ENCODE measurements around the gene ODC1.

Gene ODC1

DNA sequence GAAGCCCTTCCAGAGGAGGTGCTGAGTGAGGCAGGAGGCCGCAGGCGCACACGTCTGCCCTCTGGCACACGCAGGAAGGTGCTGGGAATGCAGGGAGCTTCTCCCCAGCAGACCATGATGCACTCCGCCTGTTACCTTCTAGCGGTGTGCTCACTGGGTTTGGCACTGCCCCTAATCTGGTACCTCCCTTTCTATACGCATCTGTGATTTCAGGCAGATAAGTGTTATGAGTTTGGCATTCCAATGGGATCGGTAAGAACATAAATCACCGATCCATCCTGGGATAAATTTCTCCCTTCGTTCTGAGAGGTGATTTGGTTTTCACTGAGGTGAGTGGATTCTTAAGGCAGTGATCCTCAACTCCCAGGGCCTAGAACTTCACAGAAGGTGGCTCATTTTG lies 34.6 kb downstream of the ODC1 start:
- no peak for DNase-seq

DNA sequence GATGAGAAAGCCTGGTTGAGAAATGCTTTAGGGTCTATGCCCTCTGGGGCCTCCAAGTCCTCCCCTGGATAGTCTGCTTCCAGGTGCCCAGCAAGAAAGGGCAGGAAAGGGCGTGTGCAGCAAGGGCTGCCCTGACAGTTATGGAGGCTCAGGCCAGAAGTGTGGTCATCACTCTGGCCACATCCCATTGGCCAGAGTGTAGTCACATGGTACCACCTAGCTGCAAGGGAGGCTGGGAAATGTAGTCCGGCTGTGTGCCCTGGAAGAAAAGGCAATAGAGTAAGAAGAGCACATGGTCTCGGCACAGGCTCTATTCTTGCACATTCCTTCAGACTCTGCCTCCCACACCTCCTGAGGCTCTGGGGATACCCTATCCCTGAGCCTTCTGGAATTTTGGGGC lies 35.7 kb downstream of the ODC1 start:
- DNase-seq: no peak

DNA sequence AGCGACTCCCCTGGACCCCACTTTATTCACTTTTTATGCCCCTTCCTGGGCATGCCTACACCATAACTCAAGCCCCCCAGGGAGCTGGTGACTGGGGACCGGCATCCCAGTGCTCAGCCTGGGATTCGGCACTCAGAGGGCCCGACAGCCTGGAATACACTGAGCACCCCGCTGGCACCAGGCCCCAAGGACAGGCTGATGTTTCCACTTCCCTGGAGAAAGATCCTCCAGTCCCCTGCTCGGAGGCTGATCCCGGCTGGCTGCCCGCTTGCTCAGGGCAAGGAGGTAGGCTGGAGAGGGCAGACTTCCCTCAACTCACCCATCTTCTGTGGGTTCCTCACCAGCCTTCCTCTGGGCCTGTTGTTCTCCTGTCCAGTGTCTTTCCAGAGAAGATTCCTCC lies 36.6 kb downstream of the ODC1 start:
- no peak for DNase-seq

DNA sequence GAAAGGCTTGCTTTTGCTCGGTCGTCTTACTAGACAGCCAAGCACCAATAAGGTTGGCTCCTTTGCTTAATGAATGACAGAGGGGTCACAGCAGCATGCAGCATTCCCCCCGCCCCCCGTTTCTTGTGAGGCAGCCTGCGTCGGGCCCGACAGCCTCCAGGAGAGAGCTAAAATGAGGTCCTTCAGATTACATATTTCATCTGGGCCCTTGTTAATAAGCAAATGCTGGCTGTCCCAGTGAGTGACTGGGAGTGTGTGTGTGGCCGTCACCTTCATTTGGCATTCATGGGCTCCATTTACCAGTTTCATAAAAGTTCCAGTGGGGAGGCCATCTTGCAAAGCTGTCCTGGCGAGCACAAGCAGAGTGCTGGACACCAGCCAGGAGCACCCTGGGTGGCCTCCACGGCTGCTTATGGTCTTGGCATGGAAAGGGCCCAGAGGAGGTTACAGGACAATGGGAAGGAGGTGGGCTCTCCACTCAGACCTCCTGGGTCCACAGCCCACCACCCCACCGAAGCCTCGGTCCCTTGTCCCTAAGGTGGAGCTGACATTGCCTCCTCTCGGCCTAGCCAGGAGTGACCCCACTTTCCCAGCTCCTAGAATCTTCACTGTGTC lies 37.2 kb downstream of the ODC1 start:
- DNase-seq: no peak

DNA sequence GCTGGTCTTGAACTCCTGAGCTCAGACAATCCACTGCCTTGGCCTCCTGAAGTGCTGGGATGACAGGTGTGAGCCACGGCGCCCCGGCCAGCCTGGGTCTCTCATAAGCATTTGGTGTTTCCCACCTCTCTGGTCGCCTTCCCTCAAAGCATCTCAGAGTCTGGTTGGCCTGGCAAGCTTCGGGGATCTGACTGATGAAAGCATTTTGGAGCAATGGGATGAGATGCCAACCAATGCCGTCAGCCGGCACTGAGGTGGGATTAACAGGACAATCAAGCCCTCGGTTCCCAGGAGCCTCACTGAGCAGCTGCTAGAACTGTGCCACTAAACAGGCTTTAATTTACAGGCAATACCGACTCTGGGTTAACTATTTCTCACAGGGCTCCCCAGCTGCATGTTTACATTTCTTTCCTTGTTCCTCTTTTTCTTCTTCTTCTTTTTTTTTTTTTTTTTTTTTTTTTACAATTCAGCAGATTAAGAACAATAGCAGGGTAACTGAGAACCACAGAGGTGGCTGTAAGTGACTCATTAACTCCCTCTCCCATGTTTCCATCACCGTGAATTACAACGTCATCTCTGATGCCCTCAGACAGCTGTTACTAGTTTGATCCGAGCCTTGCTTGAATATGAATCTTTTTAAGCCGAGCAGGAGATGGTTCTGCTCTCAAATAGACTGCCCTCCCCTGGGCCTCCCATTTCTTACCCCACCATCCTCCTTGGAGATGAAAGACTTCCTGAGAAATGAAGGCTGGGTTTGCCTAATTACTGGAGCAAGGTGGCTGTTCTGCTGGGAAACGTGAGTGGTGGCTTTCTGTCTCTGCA lies 37.9 kb downstream of the ODC1 start:
- DNase-seq: no peak

DNA sequence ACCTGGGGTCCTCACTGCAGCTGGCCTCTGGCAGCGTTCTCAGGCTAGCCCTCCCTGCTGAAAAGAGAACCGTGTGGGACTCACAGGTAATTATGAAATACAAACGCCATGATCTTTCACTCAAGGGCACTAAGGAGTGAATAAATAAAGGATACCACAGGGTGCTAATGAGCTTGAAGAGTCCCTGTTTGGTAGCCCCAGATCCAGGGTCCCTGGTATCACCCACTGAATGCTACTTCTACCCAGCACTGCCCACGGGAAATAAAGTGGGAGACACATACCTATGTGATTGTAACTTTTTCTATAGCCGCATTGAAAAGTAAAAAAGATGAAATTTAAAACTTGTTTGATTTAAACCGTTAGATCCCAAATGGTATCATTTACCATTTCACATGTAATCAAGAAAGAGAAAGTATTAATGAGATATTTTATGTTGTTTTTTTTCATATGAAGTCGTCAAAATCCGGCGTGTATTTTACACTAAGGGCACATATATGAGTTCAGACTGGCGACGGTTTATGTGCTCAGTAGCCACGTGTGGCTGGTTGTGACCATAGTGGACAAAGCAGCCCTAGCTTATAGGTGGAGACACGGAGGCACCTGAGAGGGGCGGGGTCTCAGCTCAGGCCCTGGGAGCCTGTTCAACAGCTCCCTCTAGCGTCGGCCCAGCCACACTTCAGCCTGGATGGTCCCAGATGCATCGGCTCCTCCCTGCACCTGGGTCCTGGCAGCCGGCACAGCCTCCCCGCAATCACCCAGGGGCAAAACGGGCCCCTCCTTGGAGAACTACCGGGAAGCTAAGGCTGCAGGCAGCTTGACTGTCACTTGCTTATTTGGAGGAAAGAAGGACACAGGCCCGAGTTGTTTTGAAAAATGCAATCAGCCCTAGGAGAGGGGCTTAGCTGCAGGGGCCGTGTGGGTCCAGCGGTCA lies 39.2 kb downstream of the ODC1 start:
- peak; percentile 81 for DNase-seq

DNA sequence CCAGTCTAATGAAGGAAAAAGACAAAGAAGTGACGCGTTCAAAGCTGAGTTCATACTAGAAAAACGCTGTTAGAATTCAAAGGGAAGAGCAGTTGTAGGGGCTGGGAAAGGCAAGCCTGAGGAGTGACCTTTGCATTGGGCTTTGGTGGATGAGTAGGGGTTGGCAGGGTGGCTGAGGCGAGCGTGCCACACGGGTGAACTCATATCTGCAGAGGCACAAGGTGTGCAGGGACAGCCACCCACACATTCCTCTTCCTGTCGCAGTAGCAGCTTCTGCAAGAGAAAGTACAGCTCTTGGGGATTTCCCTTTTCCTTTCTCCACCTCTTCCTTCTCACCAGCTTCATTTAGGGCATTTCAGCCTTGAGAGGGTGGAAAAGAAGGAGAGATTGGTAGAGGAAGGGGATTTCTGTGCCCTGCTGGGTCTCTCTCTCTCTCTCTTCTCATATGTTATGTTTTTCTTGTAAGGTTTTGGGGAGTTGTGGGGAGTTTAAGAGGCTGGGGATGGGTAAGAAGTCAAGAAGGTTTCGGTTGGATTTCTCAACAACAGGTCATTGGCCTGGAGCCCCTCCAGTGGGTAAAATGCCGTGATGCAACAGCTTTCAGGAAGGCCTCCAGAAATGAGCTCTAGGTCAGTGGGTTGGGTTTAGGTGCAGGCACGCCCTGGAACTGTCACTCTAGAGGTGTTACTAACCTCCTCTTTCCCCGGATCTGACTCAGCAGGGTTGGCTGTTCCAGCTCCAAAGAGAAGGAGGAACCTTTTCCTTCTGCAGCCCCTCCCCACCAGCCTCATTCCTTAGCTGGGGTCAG lies 40.1 kb downstream of the ODC1 start:
- peak; percentile 60 for DNase-seq

DNA sequence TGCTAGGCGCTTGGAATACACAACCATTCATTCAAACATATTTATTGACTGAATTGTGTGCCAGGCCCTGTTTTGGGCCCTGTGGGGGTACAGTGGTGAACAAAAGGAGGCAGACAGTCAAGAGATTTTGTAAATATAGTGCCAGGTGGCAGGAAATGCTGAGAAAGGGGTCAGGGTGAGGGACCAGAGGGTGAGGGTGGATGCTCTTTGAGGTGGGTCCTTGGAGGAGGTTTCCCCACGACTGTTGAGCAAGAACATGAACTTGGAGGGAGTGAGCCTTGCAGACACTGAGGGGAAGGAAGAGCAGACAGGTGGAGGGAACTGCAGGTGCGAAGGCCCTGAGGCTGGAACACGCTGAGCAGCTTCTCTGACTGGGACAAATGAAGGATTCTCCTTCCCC lies 40.7 kb downstream of the ODC1 start:
- no peak for DNase-seq

DNA sequence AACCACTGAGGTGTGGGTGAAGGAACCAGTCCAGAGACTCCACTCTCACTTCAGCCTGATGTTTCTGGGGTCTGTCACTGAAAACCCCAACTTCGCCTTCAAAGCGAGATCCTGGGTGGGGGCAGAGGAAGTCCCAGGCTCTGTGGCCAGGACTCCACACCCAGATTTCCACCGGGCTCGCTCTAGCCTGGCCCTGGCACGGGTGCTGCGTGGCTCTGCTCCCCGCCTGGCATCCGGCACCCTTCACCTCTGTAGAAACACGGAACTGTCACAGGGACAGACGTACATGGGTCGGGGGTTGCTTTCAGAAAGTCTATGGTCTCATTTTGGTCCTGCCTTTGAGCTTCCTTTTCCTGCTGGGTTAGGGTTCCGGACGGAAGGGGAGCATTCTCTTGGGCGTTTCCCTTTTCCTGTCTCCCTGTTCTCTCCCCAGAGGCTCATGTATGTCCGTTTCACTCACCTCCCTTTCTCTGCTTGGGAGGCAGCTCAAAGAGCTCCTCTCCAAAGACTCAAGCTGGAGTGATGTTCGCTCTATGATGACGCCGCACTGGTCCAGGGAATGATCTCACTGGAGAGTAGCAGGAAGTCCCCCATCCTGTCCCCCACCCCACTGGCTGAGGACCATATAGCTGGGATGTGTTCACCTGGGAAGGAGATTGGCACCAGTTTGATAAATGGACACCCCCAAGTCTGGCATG lies 41.5 kb downstream of the ODC1 start:
- DNase-seq: no peak

DNA sequence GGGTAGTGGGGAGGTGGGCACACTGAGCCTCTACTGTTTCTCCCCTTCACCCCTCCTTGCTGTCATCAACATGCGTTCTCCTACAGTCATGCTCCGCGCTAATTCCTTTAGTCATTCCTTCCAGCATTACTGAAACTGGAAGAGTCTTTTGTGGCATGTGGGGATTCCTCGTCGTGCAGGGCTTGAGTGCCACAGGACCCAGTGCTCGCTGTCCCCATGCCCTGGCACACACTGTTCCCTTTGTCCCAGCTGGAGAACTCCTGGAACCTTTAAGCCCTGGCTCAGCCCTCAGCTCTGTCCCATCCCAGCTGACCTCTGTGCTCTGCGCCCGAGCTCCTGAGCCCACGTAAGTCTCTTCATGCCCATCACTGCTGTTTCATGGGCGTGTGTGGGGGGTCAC lies 42.1 kb downstream of the ODC1 start:
- DNase-seq: no peak

DNA sequence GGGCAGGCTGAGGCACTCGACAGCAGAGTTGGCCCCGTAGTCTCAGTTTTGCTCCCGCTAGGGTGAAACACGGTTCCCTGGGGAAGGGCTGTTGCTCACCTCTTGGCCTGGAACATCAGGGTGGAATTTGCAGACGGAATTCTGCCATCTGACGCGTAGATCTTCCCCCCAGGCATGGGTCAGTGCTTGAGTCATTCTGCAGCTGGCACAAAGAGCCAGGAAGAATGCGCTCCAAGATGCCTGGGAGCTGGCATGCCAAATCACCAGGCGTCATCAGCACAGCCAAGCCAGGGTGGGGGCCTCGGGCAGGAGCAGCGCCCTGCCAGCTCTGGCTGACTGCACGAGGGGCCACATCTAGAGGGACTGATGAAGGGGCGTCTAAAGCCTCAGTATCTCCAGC lies 42.7 kb downstream of the ODC1 start:
- DNase-seq: no peak

DNA sequence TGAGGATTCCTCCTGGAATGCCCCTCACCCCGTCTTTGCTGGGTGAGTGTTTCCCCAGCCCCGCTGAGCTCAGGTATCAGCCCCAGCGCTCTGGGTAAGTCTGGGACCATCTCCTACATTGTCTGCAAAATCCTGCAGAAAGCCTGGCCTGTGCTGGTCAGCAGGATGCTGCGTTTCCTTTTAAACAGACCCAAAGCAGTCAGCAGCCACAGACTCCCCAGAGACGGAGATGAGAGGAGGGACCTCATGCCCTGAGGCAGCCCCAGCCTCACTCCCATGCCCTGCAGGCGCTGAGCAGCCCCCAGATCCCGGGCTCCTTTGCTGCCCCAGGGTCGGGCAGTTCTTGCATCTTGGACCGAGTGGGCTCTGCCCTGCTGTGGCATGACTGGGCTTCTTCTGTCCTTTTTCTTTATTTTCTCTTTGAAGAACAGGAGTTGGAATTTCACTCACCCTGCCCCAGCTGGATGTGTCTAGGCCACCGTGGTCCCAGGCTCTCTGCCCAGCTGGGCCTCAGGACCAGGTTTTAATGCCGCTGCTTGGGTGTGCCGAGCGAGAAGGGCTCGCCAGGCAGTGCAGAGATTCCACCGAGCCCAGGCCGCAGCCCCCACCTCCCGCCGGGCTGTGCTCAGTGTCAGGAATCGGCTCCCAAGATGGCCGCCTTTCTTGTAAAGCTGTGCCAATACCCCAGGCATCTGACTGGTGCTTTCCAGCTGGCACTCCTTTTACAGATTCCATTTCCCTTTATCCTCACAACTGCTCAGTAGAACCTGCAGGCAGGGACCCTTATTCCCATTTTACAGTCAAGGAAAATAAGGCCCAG lies 43.6 kb downstream of the ODC1 start:
- no peak for DNase-seq

DNA sequence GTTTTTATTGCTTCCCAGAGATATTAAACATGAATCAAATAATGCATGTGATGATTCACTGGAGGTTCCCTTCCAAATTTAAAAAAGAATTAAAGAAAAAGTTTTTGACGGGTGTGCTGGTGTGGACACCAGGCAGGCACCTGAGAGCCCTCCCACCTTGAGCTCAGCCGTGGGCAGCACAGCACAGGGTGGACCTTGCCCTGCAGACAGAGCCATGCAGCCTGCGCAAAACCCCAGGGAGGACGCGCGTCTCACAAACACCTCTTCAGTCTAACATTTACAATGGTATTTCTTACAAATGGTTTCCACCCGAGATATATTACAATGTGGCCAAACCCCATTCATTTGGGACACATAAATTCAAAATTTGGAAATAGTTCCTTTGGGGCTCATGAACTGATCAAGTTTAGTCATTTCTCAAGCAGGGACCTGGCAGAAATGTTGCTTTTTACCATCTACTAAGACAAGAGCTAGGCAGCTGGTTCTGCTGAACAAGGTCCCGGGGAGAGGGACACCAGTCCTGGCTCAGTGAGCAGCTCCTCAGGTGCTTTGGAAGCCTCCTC lies 45.4 kb downstream of the ODC1 start:
- no peak for DNase-seq

DNA sequence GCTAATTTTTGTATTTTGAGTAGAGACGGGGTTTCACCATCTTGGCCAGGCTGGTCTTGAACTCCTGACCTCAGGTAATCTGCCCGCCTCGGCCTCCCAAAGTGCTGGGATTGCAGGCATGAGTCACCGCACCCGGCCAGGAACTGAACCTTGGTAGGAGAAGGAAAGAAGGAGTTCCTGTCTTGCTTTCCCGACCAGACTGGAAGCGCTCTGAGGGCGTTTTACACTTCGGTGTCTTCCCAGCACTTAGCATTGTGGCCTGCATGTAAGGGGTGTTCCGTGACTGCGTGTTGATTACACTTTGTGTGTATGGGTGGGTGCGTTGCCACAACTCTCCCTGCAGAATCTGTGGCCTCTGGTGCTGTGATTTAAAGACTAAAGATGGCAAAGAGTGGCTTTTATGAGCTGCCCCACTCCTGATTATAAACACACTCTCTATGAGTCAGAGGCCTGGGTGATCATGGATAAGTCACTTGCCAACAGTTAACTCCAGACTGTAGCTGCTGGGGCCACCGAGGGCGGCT lies 46.0 kb downstream of the ODC1 start:
- DNase-seq: no peak

DNA sequence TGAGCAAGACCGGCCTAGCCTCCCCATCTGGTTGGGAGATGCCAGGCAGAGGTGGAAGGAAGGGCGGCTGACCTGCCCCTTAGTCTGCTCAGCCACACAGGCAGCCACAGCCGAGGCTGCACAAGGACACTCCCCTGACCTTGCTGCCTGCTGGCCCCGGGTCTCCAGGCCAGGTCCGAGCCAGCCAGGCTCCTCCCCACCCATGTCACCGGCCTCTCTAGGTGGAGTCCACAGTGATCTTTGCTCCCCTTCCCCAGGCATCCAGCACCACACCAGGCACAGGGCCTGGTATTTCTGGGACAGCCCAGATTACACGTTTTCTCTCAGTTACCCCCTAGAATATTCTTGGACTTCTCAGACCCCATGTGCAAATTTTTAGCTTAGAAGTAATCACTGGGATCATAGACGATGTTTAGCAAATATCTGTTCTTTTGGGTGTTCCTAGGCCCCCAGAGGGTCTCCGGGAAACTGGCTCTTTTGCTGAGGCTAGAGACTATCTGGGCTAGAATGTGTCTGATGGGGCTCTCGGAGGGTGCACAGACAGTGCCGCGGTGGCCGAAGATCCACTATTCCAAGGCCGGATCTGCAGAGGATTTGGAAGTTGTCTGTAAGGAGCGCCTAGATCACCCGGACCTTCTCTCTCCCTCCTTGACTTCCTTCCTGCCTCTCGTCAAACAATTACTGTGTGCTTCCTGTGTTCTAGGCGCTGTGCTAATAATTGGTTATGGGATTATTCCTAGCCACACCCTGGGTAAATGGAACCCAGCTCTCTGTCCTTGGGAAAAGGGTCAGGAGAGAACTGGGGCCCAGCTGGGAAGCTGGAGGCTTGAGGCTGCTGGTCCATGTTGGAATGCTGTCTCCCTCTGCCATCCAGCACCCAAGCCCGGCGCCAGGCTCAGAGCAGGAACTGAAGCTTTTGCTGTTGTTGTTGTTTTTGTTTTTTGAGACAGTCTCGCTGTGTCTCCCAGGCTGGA lies 46.9 kb downstream of the ODC1 start:
- no peak for DNase-seq

DNA sequence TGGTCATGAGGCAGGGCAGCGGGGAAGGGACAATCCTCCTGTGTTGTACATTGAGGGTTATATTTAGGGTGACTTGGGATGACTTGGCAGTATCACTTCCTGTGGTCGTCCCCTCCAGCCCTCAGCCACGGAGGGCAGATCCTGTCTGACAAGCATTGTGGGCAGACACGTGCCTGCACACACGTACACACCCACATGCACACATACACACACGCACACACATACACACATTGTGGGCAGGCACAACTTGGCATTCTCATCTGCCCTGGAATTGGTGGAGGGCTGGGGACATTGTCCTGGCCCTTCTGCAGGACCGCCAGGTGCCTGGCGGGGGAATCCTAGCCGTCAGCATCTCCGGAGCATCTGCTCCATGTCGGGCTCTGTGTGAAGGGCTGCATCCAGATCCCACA lies 47.6 kb downstream of the ODC1 start:
- no peak for DNase-seq

DNA sequence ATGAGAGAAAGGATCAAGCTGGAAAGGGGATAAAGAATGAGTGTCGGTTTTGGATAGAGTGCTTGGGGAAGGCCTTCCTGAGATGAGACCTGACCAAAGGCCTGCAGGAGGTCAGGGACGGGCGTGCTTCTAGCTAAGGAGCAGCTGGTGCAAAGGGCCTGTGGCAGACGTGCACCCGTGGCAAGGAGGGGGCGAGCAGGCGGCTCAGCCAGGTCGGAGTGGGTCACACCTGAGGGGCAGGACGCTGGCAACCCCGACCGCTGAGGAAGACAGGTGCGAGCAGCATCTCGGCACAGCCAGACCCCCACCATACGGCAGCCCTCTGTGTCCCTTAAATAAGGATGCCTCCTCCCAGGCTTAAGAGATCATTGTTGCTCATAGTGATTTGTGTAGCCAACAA lies 48.1 kb downstream of the ODC1 start:
- no peak for DNase-seq

DNA sequence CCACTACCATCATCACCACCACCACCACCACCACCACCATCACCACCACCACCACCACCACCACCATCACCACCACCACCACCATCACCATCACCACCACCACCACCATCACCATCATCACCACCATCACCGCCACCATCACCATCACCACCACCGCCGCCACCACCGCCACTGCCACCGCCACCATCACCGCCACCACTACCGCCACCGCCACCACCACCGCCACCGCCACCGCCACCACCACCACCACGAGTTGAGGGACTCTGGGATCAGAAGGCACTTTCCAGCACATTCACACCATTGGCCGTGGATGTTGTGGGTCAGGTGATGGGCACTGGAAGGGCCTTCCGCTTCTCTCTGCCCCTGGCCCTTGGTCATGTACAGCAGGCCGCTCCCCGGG lies 48.8 kb downstream of the ODC1 start:
- no peak for DNase-seq

DNA sequence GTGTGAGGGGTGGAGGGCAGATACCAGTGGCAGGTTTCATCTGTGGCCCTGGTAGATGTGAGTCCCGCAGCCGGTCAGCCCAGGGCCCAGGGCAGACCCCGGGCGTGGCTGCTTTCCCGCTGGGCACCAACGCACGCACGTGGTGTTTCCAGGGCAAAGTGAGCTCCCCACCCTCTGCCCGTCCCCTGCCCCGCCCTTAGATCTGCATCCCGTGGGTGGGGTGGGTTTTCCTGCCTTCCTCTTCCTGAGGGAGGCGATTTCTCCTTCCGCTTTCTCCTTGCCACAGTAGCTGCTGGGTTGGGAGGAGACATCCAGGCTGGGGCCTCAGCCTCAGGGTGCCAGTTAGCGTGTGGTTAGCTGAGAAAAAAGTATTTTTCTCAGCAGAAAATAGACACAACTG lies 49.6 kb downstream of the ODC1 start:
- DNase-seq: no peak

Data from activated CD8-positive, alpha-beta memory T cell treated with anti-CD3 and anti-CD28 coated beads, Interleukin-2, amount 50 U/mL, for 4 hours (primary cell).